K562 treated with DMSO at 1 percent for 4 hours (cell line): ENCODE results near the gene HECW1. TPM values are rescaled to one million over a fixed set of nuclear protein-coding genes. Genes with fewer than 3 reads are reported as not detected.

ENCODE experiments used
- total RNA-seq: library from RNA; unstranded; fragments of 300-600 nt; gene quantifications from 2 replicates; pipeline ENCODE4 v1.2.3, GENCODE V29; 2022; ENCODE audit not compliant: insufficient read depth

HECW1 gene
- not detected in 2 replicates for total RNA-seq

GRCh38 chr7:43112459-43112940 lies at the start of gene HECW1:
Gene HECW1 (plus strand): TSS chr7:43112647. CDS start chr7:43243906, 131,259 bp downstream.

GRCh38 chr7:43582503-43583423 lies 470.3 kb downstream of the HECW1 start, which contains the start of gene STK17A:
Gene STK17A (plus strand): TSS chr7:43583108. CDS start chr7:43583244, 136 bp downstream.

Other genes starting within 250 kb of the HECW1 start
- 4.1 and 5.3 TPM in 2 replicates for gene C7orf25, start 200.6 kb upstream of the HECW1 start, total RNA-seq
- 135 and 136 TPM in 2 replicates for gene PSMA2, start 180.5 kb upstream of the HECW1 start, total RNA-seq
- gene MRPL32, start 180.3 kb upstream of the HECW1 start, total RNA-seq: 41.6 and 47.8 TPM in 2 replicates